HG03469 (cell line): ENCODE measurements around the gene JPH2.
"Not testable (repeated sequence)": the region's sequence is repeated elsewhere in the genome, so short reads cannot be mapped to it uniquely, and the experiment has no call there.

ENCODE experiments used
- ATAC-seq: cut with Tn5 transposase; IDR thresholded peaks from one replicate; pipeline ENCODE4 v1.9.1; 2021; ENCODE audit warnings: mild to moderate bottlenecking, moderate library complexity, moderate number of reproducible peaks; ENCODE audit not compliant: unreplicated experiment

JPH2 gene

GRCh38 chr20:44187054-44187771, at the start of gene JPH2:
TSS of gene JPH2 (minus strand) at chr20:44187188. CDS start at chr20:44186705, 483 bp downstream.
- no peak for ATAC-seq

- ATAC-seq = no peak
Observed at GRCh38 chr20:44235702-44236101, 48.7 kb upstream of the JPH2 start.

DNA sequence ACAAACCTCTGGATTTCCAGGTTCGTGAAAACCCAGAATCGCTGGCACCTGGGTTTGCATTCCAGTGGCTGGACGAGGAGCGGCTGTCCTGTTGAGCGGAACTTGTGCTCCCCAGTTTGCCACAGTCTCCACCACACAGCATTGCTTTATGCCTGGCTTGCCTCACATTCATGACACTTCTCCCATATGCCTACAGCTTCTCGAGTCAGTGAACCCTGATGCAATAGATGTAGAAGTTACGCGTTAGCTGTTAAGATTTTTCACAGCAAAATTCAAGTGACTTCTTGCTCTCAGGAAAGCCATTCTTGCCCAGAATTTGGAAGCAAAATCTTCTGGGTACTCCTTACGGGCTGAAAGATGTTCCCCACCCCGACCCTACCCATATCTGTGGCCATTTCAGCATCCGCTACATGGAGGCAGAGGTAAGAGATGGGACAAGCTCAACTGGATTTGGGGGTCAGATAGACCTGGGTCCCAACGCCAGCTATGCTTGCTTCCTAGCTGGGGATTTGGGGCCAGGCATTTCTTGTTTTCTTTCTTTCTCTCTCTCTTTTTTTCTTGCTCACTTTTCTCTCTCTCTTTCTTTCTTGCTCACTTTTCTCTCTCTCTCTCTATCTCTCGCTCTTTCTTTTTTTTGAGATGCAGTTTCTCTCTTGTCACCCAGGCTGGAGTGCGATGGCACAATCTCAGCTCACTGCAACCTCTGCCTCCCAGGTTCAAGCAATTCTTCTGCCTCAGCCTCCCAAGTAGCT, 47.8 kb upstream of the JPH2 start:
- ATAC-seq = no peak

DNA sequence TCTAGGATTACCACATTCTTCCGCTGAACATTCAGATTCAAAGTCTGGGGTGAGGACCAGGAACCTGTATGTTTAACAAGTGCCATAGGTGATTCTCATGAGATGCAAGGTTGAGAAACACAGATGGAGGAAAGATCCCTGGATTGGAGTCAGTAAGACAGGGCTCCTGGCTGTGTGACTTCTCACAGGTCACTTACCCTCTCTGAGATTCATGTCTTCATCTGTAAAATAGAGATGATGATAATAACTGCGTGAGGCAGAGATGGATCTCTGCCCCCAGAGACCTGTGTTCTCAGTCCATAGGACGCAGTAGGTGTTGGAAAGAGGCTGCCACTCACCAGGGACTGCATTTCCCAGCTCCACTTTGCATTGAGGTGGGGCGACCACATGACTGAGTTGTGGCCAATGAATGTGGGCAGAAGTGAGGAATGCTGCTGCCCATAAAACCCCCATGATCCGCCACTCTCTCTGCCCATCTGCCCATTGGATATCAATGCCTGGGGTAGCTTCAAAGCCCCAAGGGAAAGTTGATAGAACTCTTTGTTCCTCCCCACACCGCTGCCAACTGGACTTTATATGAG, 46.5 kb upstream of the JPH2 start:
- ATAC-seq = no peak

DNA sequence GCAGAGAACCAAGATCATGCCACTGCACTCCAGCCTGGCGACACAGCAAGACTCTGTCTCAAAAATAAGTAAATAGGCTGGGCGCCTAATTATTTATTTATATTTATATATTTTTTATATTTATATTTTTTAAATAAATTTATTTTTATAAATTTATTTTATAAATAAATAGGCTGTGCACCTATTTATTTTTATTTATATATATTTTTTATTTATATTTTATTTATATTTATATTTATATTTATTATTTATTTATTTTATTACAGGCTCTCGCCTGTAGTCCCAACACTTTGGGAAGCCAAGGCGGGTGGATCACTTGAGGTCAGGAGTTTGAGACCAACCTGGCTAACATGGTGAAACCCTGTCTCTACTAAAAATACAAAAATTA, 45.5 kb upstream of the JPH2 start:
- not testable (repeated sequence) for ATAC-seq

- no peak for ATAC-seq
Observed at GRCh38 chr20:44231713-44232468, 44.9 kb upstream of the JPH2 start.

DNA sequence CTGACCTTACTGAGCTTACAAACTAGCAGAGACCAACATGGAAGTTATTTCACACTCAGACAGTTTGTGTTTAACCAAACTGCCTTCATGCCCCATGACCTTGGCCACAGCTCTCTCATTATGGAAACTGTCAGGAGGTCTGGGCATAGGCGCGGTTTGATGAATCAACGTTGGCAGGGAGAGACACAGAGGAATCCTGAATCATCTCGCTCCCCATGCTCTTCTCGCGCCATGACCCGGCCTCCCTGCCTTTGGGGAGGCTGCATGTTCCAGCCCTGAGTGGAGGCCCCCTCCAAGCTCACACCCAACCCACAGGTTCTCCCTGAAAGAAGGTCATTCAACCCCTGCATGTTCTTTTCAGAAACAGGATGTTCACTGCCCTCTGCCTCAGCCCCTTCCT, 44.2 kb upstream of the JPH2 start:
- ATAC-seq = no peak

DNA sequence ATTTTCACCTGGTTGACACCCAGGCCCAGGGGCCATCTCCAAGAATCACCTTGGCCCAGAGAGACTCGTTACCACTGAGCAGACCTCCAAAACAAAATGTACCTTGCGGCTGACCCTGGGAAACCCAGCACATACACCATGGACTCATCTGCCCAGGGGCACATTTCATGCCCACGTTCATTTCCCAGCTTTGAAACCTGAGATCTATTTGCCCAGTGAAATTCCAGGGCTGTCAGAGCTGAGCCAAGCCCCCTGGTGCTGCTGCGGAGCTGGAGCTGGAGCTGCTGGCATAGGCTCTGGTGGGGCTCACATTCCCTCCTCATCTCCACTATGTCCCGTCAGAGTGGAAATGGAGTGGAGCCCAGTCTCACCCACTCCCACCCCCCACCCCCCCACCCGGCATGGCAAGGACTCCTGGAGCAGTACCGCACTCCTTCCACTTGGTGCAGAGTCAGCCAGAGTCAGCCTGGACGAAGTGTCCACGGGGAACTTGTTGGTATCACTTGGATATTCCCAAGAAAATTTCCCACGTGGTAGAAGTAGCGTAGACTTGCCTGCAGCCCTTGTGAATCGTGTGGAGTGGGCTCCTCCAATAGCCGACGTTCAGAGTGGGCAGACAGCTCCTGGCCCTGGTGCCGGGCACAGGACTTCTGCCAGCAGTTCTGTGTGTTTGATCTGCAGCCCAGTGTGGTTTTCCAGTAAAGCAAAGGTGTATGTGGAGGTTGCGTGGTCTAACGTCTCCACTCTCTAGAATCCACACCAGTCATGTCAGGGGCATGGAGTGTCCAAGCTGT, 41.7 kb upstream of the JPH2 start:
- no peak for ATAC-seq

GRCh38 chr20:44224637-44225036, 37.6 kb upstream of the JPH2 start:
- ATAC-seq = no peak

DNA sequence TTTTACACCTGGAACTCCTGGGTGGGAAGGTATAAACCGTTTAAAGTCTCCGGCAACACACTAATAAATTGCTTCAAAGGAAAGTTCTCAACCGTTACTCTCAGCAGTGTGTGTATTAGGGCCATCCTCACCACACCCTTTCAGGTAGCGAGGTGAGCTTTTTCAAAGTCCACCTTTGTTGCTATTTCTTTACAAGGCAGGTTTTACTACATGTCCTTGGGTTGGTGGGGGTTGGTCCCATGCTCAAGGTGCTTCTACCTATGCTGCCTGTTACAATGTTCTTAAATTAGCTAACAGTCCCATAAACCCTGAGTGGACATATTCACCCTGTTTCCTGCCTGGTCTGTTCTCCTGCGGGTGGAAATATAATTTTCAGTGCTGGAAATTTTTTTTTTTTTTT, 36.7 kb upstream of the JPH2 start:
- ATAC-seq = no peak

- no peak for ATAC-seq
Observed at GRCh38 chr20:44222633-44223368, 35.8 kb upstream of the JPH2 start.

GRCh38 chr20:44222027-44222426, 35.0 kb upstream of the JPH2 start:
- ATAC-seq = no peak

GRCh38 chr20:44221368-44221954, 34.5 kb upstream of the JPH2 start:
- ATAC-seq = no peak

DNA sequence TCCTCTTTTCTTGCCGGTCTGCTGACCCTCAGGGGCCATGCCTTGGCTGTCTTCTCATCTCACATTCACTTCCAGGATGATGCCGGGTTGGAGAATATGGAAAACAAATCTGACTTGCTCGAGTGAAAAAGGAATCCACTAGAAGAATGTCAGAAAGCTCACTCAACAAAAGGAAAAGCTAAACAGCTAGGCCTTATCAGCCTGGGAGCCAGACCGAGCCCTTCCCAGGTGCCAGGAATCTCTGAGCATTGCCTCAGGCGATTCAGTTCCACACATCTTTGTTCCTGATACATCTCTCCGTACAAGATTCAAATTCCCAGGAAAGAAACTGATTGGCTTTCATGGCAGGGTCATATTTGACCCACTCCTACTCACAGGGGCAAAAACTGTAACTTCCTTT, 32.8 kb upstream of the JPH2 start:
- ATAC-seq = no peak

DNA sequence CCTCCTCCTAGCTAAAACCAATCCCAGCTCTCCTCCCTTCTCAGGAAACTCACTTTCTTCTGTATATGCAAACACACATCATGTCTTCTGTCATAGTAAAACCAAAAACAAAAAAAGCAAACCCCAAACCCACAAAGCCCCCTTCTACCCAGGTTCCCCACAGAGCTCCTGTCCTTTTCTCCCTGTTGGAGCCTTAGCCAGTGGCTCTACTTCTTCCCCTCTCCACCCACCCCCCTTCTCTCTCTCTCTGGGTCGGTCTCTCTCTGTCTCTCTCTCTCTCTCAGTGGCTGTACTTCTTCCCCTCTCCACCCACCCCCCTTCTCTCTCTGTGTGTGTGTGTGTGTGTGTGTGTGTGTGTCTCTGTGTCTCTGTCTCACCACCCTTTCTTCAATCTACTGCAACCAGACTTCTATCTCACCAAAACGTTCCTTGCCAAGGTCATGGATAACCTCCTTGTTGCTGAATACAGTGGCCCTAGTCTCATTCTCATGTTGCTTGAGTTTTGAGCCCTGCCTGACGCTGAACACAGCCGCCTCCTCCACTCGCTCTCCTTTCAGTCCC, 32.3 kb upstream of the JPH2 start:
- ATAC-seq = no peak

- ATAC-seq = no peak
Observed at GRCh38 chr20:44218446-44218845, 31.5 kb upstream of the JPH2 start.

DNA sequence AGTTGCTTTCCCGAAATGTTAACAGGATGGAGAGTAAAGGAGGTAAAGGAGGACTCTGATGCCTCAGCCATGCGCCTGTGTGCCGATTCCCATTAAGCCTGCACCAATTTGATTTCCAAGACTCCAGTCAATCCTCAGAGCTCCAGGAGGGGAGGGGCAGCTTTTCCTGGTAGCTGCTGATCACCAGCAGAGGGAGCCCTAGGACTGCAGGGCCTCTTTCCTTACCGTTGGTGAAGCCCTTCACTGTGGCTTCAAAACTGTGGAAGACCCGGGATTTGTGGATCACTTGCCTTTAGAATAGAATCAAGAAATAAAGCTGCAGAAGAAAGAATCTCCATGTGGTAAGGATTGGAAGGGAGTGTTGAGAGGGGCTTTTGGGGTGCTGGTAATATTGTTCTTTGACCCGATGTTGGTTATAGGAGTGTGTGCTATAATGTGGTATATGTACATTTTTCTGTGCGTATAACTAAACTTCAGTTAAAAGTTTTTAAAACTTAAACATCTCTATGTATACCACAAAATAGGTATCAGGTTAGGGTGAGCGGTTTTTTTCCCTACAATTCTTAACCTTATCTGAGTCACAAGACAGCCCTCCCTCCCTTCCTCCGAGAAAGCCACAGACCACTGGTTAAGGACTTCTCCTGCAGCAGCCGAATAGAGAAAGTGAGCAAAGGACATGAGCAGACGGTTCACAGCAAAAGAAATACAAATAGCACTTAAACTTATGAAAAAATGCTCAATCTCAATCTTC, 30.5 kb upstream of the JPH2 start:
- ATAC-seq = no peak

- no peak for ATAC-seq
Observed at GRCh38 chr20:44215125-44215524, 28.1 kb upstream of the JPH2 start.
